Activated CD8-positive, alpha-beta memory T cell treated with anti-CD3 and anti-CD28 coated beads, Interleukin-2, amount 10 ng/mL, durations not matched to agents 7 days and 5 days (primary cell): Measurements from ENCODE around the gene ADH4. TPM values are rescaled to one million over a fixed set of nuclear protein-coding genes. Genes with fewer than 3 reads are reported as not detected.
"Not testable (repeated sequence)": the region's sequence is repeated elsewhere in the genome, so short reads cannot be mapped to it uniquely, and the experiment has no call there.

Experiments used
- ATAC-seq: fragments of 150-1000 bp; cut with Tn5 transposase; one replicate; pipeline ENCODE4 v1.10.0; 2021; ENCODE audit warnings: moderate library complexity
- CTCF ChIA-PET: fragments of 350-600 bp; sonication (Branson Sonifier 250); formaldehyde crosslinking; loops from one replicate; lab custom pipeline; 2021; ENCODE audit warnings: antibody characterized with exemption; lab: Charles Lee
- DNase-seq: peaks from one replicate; pipeline ENCODE4 v3.0.0-alpha.2; 2020
- H3K27ac Mint-ChIP-seq: one replicate; pipeline ENCODE4 v1.8.0; 2021; ENCODE audit warnings: mild to moderate bottlenecking, mixed read lengths
- H3K27me3 Mint-ChIP-seq: one replicate; pipeline ENCODE4 v1.8.0; 2021; ENCODE audit warnings: mixed read lengths
- H3K36me3 Mint-ChIP-seq: one replicate; pipeline ENCODE4 v1.8.0; 2021; ENCODE audit warnings: mild to moderate bottlenecking, mixed read lengths
- H3K4me1 Mint-ChIP-seq: one replicate; pipeline ENCODE4 v1.8.0; 2021; ENCODE audit warnings: mixed read lengths
- H3K4me3 Mint-ChIP-seq: one replicate; pipeline ENCODE4 v1.8.0; 2021; ENCODE audit warnings: mild to moderate bottlenecking, moderate library complexity, mixed read lengths
- H3K9me3 Mint-ChIP-seq: one replicate; pipeline ENCODE4 v1.8.0; 2022; ENCODE audit warnings: low read depth, mixed read lengths
- total RNA-seq, 2 experiments: library from RNA; stranded (reverse); gene quantifications; one replicate each; pipeline ENCODE4 v1.2.3, GENCODE V29; 2021

Gene ADH4
- total RNA-seq, result not detected

- no peaks in the 10 kb centered on the region for H3K36me3 Mint-ChIP-seq
- peaks cover 2% of the 10 kb centered on the region for H3K27me3 Mint-ChIP-seq
- H3K4me3 Mint-ChIP-seq, result no peak within 1 kb of the TSS
- ATAC-seq (no peak), DNase-seq (no peak)
- no peak within 1 kb of the TSS for H3K27ac Mint-ChIP-seq
- CTCF ChIA-PET, result interaction anchor here (0.9 kb wide), 1 partner anchor 26 kb away, joined by 3 read pairs; no protein-coding TSS in a partner anchor
- H3K4me1 Mint-ChIP-seq, result no peaks in the 10 kb centered on the region
- no peaks in the 10 kb centered on the region for H3K9me3 Mint-ChIP-seq
These were observed at the start of gene ADH4 for GRCh38 chr4:99144070-99144469. TSS of gene ADH4 (minus strand) at chr4:99144297. CDS start at chr4:99144222, 75 bp downstream.

- CTCF ChIA-PET, result no interaction called here
- no peak for ATAC-seq
These were observed 46.2 kb upstream of the ADH4 start for GRCh38 chr4:99190336-99190735.

GRCh38 chr4:99189900-99190299, 45.8 kb upstream of the ADH4 start:
- ATAC-seq, H3K36me3 Mint-ChIP-seq, CTCF ChIA-PET: not testable (repeated sequence)

More at GRCh38 chr4:99190336-99190735, 46.2 kb upstream of the ADH4 start:
- DNase-seq, result no peak
- Mint-ChIP-seq H3K4me1 (no peaks in the 10 kb centered on the region), H3K27me3 (no peaks in the 10 kb centered on the region), H3K27ac (no peak overlapping the region), H3K4me3 (no peak overlapping the region), H3K9me3 (peaks cover 11% of the 10 kb centered on the region), H3K36me3 (no peaks in the 10 kb centered on the region)

GRCh38 chr4:99186029-99186428, 41.9 kb upstream of the ADH4 start:
- Mint-ChIP-seq H3K27ac (no peak overlapping the region), H3K9me3 (peaks cover 11% of the 10 kb centered on the region), H3K27me3 (no peaks in the 10 kb centered on the region), H3K36me3 (no peaks in the 10 kb centered on the region), H3K4me1 (no peaks in the 10 kb centered on the region), H3K4me3 (no peak overlapping the region)
- no peak for ATAC-seq
- no peak for DNase-seq
- CTCF ChIA-PET, result no interaction called here

More at GRCh38 chr4:99189900-99190299, 45.8 kb upstream of the ADH4 start:
- DNase-seq, H3K27me3 Mint-ChIP-seq, H3K4me3 Mint-ChIP-seq, H3K4me1 Mint-ChIP-seq, H3K27ac Mint-ChIP-seq: not testable (repeated sequence)
- H3K9me3 Mint-ChIP-seq, result peaks cover 12% of the 10 kb centered on the region

- H3K27me3 Mint-ChIP-seq, result no peaks in the 10 kb centered on the region
- peaks cover 8% of the 10 kb centered on the region for H3K9me3 Mint-ChIP-seq
- no peak overlapping the region for H3K4me3 Mint-ChIP-seq
- no peak overlapping the region for H3K27ac Mint-ChIP-seq
- CTCF ChIA-PET, result no interaction called here
- DNase-seq (no peak), ATAC-seq (no peak)
- no peaks in the 10 kb centered on the region for H3K36me3 Mint-ChIP-seq
- H3K4me1 Mint-ChIP-seq, result no peaks in the 10 kb centered on the region
These were observed 41.5 kb upstream of the ADH4 start for GRCh38 chr4:99185581-99185980.

- DNase-seq (no peak), ATAC-seq (no peak)
- peaks cover 2% of the 10 kb centered on the region for H3K9me3 Mint-ChIP-seq
- no peaks in the 10 kb centered on the region for H3K4me1 Mint-ChIP-seq
- no peak overlapping the region for H3K27ac Mint-ChIP-seq
- no peak overlapping the region for H3K4me3 Mint-ChIP-seq
- CTCF ChIA-PET, result no interaction called here
- H3K27me3 Mint-ChIP-seq, result no peaks in the 10 kb centered on the region
- H3K36me3 Mint-ChIP-seq, result peaks cover 1% of the 10 kb centered on the region
These were observed 36.4 kb upstream of the ADH4 start for GRCh38 chr4:99180382-99181070.

- Mint-ChIP-seq H3K27ac (no peak overlapping the region), H3K4me3 (no peak overlapping the region), H3K27me3 (no peaks in the 10 kb centered on the region), H3K9me3 (no peaks in the 10 kb centered on the region), H3K4me1 (no peaks in the 10 kb centered on the region), H3K36me3 (peaks cover 1% of the 10 kb centered on the region)
- DNase-seq (no peak), ATAC-seq (no peak)
- CTCF ChIA-PET, result no interaction called here
These were observed 35.5 kb upstream of the ADH4 start for GRCh38 chr4:99179626-99180025.

- H3K27ac Mint-ChIP-seq, result no peak overlapping the region
- H3K4me1 Mint-ChIP-seq, result no peaks in the 10 kb centered on the region
- H3K9me3 Mint-ChIP-seq, result no peaks in the 10 kb centered on the region
- H3K36me3 Mint-ChIP-seq, result peaks cover 1% of the 10 kb centered on the region
- no peak overlapping the region for H3K4me3 Mint-ChIP-seq
- CTCF ChIA-PET, result no interaction called here
- H3K27me3 Mint-ChIP-seq, result no peaks in the 10 kb centered on the region
- ATAC-seq (no peak), DNase-seq (no peak)
These were observed 35.1 kb upstream of the ADH4 start for GRCh38 chr4:99179178-99179577.

- ATAC-seq (no peak), DNase-seq (no peak)
- no peaks in the 10 kb centered on the region for H3K36me3 Mint-ChIP-seq
- no peaks in the 10 kb centered on the region for H3K27me3 Mint-ChIP-seq
- no peak overlapping the region for H3K27ac Mint-ChIP-seq
- CTCF ChIA-PET, result no interaction called here
- no peaks in the 10 kb centered on the region for H3K4me1 Mint-ChIP-seq
- peaks cover 4% of the 10 kb centered on the region for H3K9me3 Mint-ChIP-seq
- no peak overlapping the region for H3K4me3 Mint-ChIP-seq
These were observed 22.4 kb upstream of the ADH4 start for GRCh38 chr4:99166544-99166943.

GRCh38 chr4:99165978-99166377, 21.9 kb upstream of the ADH4 start:
- Mint-ChIP-seq H3K4me3 (no peak overlapping the region), H3K4me1 (no peaks in the 10 kb centered on the region), H3K9me3 (peaks cover 4% of the 10 kb centered on the region), H3K27me3 (no peaks in the 10 kb centered on the region), H3K27ac (no peak overlapping the region), H3K36me3 (no peaks in the 10 kb centered on the region)
- ATAC-seq (no peak), DNase-seq (no peak)
- CTCF ChIA-PET, result no interaction called here

GRCh38 chr4:99161373-99162099, 17.4 kb upstream of the ADH4 start:
- H3K27me3 Mint-ChIP-seq, result no peaks in the 10 kb centered on the region
- no peaks in the 10 kb centered on the region for H3K4me1 Mint-ChIP-seq
- H3K27ac Mint-ChIP-seq, result no peak overlapping the region
- H3K4me3 Mint-ChIP-seq, result no peak overlapping the region
- no peaks in the 10 kb centered on the region for H3K36me3 Mint-ChIP-seq
- DNase-seq (no peak), ATAC-seq (no peak)
- H3K9me3 Mint-ChIP-seq, result peaks cover 2% of the 10 kb centered on the region
- CTCF ChIA-PET, result no interaction called here

- Mint-ChIP-seq H3K4me1 (no peaks in the 10 kb centered on the region), H3K27ac (no peak overlapping the region), H3K9me3 (no peaks in the 10 kb centered on the region), H3K36me3 (no peaks in the 10 kb centered on the region), H3K27me3 (no peaks in the 10 kb centered on the region), H3K4me3 (no peak overlapping the region)
- no peak for ATAC-seq
- no peak for DNase-seq
- CTCF ChIA-PET, result no interaction called here
These were observed 15.6 kb upstream of the ADH4 start for GRCh38 chr4:99159699-99160098.

- Mint-ChIP-seq H3K4me3 (no peak overlapping the region), H3K27me3 (no peaks in the 10 kb centered on the region), H3K36me3 (no peaks in the 10 kb centered on the region), H3K9me3 (no peaks in the 10 kb centered on the region), H3K27ac (no peak overlapping the region), H3K4me1 (no peaks in the 10 kb centered on the region)
- no peak for ATAC-seq
- CTCF ChIA-PET, result no interaction called here
- no peak for DNase-seq
These were observed 13.4 kb upstream of the ADH4 start for GRCh38 chr4:99157478-99157935.

- CTCF ChIA-PET, result no interaction called here
- DNase-seq (no peak), ATAC-seq (no peak)
- Mint-ChIP-seq H3K4me3 (no peak overlapping the region), H3K4me1 (no peaks in the 10 kb centered on the region), H3K36me3 (no peaks in the 10 kb centered on the region), H3K9me3 (no peaks in the 10 kb centered on the region), H3K27ac (no peak overlapping the region), H3K27me3 (no peaks in the 10 kb centered on the region)
These were observed 12.9 kb upstream of the ADH4 start for GRCh38 chr4:99156992-99157391.
